Neural crest cell (in vitro differentiated cells): ENCODE measurements around the gene ATP5IF1. TPM values are rescaled to one million over a fixed set of nuclear protein-coding genes. Genes with fewer than 3 reads are reported as not detected.
A peak's percentile ranks its signal among the peaks of the same experiment; 100 is the strongest.

ENCODE experiments used
- DNase-seq: peaks from one replicate; pipeline ENCODE4 v3.0.0; 2021; ENCODE audit warnings: low read depth, mixed read lengths, low spot score
- H3K27ac Mint-ChIP-seq: one replicate; pipeline ENCODE4 v1.8.0; 2021; ENCODE audit warnings: mild to moderate bottlenecking, mixed read lengths; ENCODE audit not compliant: unreplicated experiment
- H3K27me3 Mint-ChIP-seq: 2 replicates; pipeline ENCODE4 v1.8.0; 2021; ENCODE audit warnings: low read depth, mild to moderate bottlenecking, mixed read lengths
- H3K36me3 Mint-ChIP-seq: 2 replicates; pipeline ENCODE4 v1.8.0; 2021; ENCODE audit warnings: low read depth, mild to moderate bottlenecking, mixed read lengths
- H3K4me1 Mint-ChIP-seq: 2 replicates; pipeline ENCODE4 v1.8.0; 2021; ENCODE audit warnings: mixed read lengths
- H3K4me3 Mint-ChIP-seq: one replicate; pipeline ENCODE4 v1.8.0; 2021; ENCODE audit warnings: mild to moderate bottlenecking, mixed read lengths
- H3K9me3 Mint-ChIP-seq: 2 replicates; pipeline ENCODE4 v1.8.0; 2021; ENCODE audit warnings: mixed read lengths
- CTCF ChIP-seq: fragments of 200-600 bp; sonication (generic); conservative IDR thresholded peaks from 2 replicates; pipeline ENCODE4 v1.5.0; 2021; ENCODE audit warnings: antibody characterized with exemption, mild to moderate bottlenecking
- long read RNA-seq: library from polyadenylated mRNA; unstranded; transcript quantifications from one replicate; pipeline ENCODE4 v2.0.0, GENCODE V29; 2020
- total RNA-seq: library from RNA; stranded (reverse); gene quantifications from 2 replicates; pipeline ENCODE4 v1.2.1, GENCODE V29; 2021

ATP5IF1 gene
- total RNA-seq = 125 and 127 TPM in 2 replicates
- long read RNA-seq, transcript ATP5IF1-201 (3 exons, 494 nt) = major isoform, 17 of 20 reads
- long read RNA-seq, partial matches to known transcripts = 0 of 20 reads
- long read RNA-seq, other reads (novel, unspliced or antisense) = 3 of 20 reads

- TF ChIP-seq CTCF = no peak
- H3K27ac Mint-ChIP-seq = no peak within 1 kb of the TSS
Measured at GRCh38 chr1:28235755-28236655, at the start of gene ATP5IF1. TSS of gene ATP5IF1 (plus strand) at chr1:28236124. CDS start at chr1:28236184, 60 bp downstream.

GRCh38 chr1:28190337-28190979, 45.5 kb upstream of the ATP5IF1 start:
- Mint-ChIP-seq H3K9me3 (no peaks in the 10 kb centered on the region), H3K4me3 (no peak overlapping the region), H3K36me3 (no peaks in the 10 kb centered on the region), H3K27ac (peak overlapping the region; percentile 69), H3K4me1 (no peaks in the 10 kb centered on the region), H3K27me3 (no peaks in the 10 kb centered on the region)
- DNase-seq = no peak
- no peak for TF ChIP-seq CTCF

More at GRCh38 chr1:28235755-28236655, at the start of gene ATP5IF1:
- Mint-ChIP-seq H3K27me3 (no peaks in the 10 kb centered on the region), H3K36me3 (peaks cover 4% of the 10 kb centered on the region), H3K9me3 (no peaks in the 10 kb centered on the region), H3K4me1 (peaks cover 16% of the 10 kb centered on the region), H3K4me3 (no peak within 1 kb of the TSS)
- peak; percentile 88 for DNase-seq

GRCh38 chr1:28190996-28191645, 44.8 kb upstream of the ATP5IF1 start:
- no peak for DNase-seq
- no peaks in the 10 kb centered on the region for H3K27me3 Mint-ChIP-seq
- no peak overlapping the region for H3K4me3 Mint-ChIP-seq
- no peaks in the 10 kb centered on the region for H3K36me3 Mint-ChIP-seq
- H3K9me3 Mint-ChIP-seq = no peaks in the 10 kb centered on the region
- TF ChIP-seq CTCF = no peak
- H3K4me1 Mint-ChIP-seq = no peaks in the 10 kb centered on the region
- no peak overlapping the region for H3K27ac Mint-ChIP-seq

- no peaks in the 10 kb centered on the region for H3K9me3 Mint-ChIP-seq
- no peaks in the 10 kb centered on the region for H3K36me3 Mint-ChIP-seq
- H3K4me3 Mint-ChIP-seq = no peak overlapping the region
- H3K27me3 Mint-ChIP-seq = no peaks in the 10 kb centered on the region
- TF ChIP-seq CTCF = no peak
- no peak for DNase-seq
- no peak overlapping the region for H3K27ac Mint-ChIP-seq
- H3K4me1 Mint-ChIP-seq = peaks cover 3% of the 10 kb centered on the region
Measured at GRCh38 chr1:28193701-28194161, 42.2 kb upstream of the ATP5IF1 start.

- Mint-ChIP-seq H3K27me3 (no peaks in the 10 kb centered on the region), H3K4me1 (peaks cover 3% of the 10 kb centered on the region), H3K27ac (no peak overlapping the region), H3K36me3 (peaks cover 4% of the 10 kb centered on the region), H3K4me3 (no peak overlapping the region), H3K9me3 (no peaks in the 10 kb centered on the region)
- TF ChIP-seq CTCF = no peak
- DNase-seq = no peak
Measured at GRCh38 chr1:28194326-28195035, 41.4 kb upstream of the ATP5IF1 start.
